ENCODE measurements around the gene STUM.

- TF ChIP-seq SUZ12 (IDR thresholded peaks at IDR 0.05; ENCODE audit: extremely low read depth, insufficient read depth, insufficient read length) = no peak
- TF ChIP-seq ZNF274 (IDR thresholded peaks at IDR 0.05; ENCODE audit: low read depth, low read length) = no peak
Observed at GRCh38 chr1:226625832-226626576, 77.4 kb downstream of the STUM start.

All from NT2/D1 (cell line).